Fibroblast of lung (primary cell): ENCODE results near the gene BABAM2. TPM values are rescaled to one million over a fixed set of nuclear protein-coding genes. Genes with fewer than 3 reads are reported as not detected.

Experiments used
- DNase-seq, 2 donors: peaks; one replicate each; pipeline versions ENCODE4 v3.0.0 to v3.0.0-alpha.2; 2010; ENCODE audit warnings: low read depth in 2 of 2
- H2AFZ ChIP-seq: 2 replicates; pipeline ENCODE4 v1.5.1; 2012; ENCODE audit warnings: low read length, control low read depth, inconsistent platforms
- H3K27ac ChIP-seq: 2 replicates; pipeline ENCODE4 v1.5.1; 2011; ENCODE audit warnings: low read length, control low read depth; ENCODE audit not compliant: insufficient read depth
- H3K27me3 ChIP-seq: 2 replicates; pipeline ENCODE4 v1.5.1; 2011; ENCODE audit warnings: mild to moderate bottlenecking, low read length; ENCODE audit not compliant: control insufficient read depth, insufficient read depth
- H3K36me3 ChIP-seq: 2 replicates; pipeline ENCODE4 v1.5.1; 2011; ENCODE audit warnings: low read length; ENCODE audit not compliant: control insufficient read depth, insufficient read depth
- H3K4me1 ChIP-seq: 2 replicates; pipeline ENCODE4 v1.5.1; 2011; ENCODE audit warnings: low read length; ENCODE audit not compliant: control insufficient read depth, insufficient read depth; ENCODE audit errors: extremely low read depth
- H3K4me2 ChIP-seq: 2 replicates; pipeline ENCODE4 v1.5.1; 2011; ENCODE audit warnings: low read length, control low read depth; ENCODE audit not compliant: insufficient read depth; ENCODE audit errors: extremely low read depth
- H3K4me3 ChIP-seq, 4 experiments: fragments of 200-600 bp in 1 of 4; sonication (generic) in 1 of 4; replicated peaks in 1 of 4; 2 replicates each; pipeline ENCODE4 v1.5.1; 2011 to 2016; ENCODE audit warnings: low read length in 4 of 4, low read depth in 3 of 4, mild to moderate bottlenecking in 3 of 4, control low read depth in 2 of 4, inconsistent platforms in 1 of 4, mixed read lengths in 1 of 4; ENCODE audit not compliant: insufficient read depth in 1 of 4; ENCODE audit errors: control extremely low read depth in 1 of 4
- H3K79me2 ChIP-seq: 2 replicates; pipeline ENCODE4 v1.5.1; 2012; ENCODE audit warnings: mild to moderate bottlenecking, low read length, inconsistent platforms; ENCODE audit not compliant: control insufficient read depth, insufficient read depth
- H3K9ac ChIP-seq: 2 replicates; pipeline ENCODE4 v1.5.1; 2011; ENCODE audit warnings: mild to moderate bottlenecking, low read length, control low read depth; ENCODE audit not compliant: insufficient read depth
- H3K9me3 ChIP-seq: 2 replicates; pipeline ENCODE4 v1.5.1; 2012; ENCODE audit warnings: low read depth, low read length; ENCODE audit not compliant: control insufficient read depth, insufficient read depth
- H4K20me1 ChIP-seq: 2 replicates; pipeline ENCODE4 v1.5.1; 2011; ENCODE audit warnings: low read length; ENCODE audit not compliant: control insufficient read depth, insufficient read depth; ENCODE audit errors: extremely low read depth
- CTCF ChIP-seq, 2 donors: IDR thresholded peaks in 1 of 2; conservative IDR thresholded peaks in 1 of 2; 1 replicate in 1 of 2; 2 replicates in 1 of 2; pipeline ENCODE4 v1.5.1; 2011 to 2012; ENCODE audit warnings: low read length in 2 of 2, control low read depth in 1 of 2, inconsistent platforms in 1 of 2, low read depth in 1 of 2, mild to moderate bottlenecking in 1 of 2
- EZH2 ChIP-seq: IDR thresholded peaks from 2 replicates; pipeline ENCODE4 v1.5.1; 2012; ENCODE audit warnings: low read length, control low read depth, mild to moderate bottlenecking; ENCODE audit errors: missing control alignments
- polyA plus RNA-seq, 2 donors: library from polyadenylated mRNA; depleted of rRNA in 1 of 2; stranded (reverse) in 1 of 2; unstranded in 1 of 2; fragments of >200 nt; gene quantifications; 2 replicates each; pipeline ENCODE4 v1.2.1, GENCODE V29; 2011 to 2012; ENCODE audit warnings: missing spikeins in 1 of 2
- total RNA-seq: library from RNA; depleted of rRNA; stranded (reverse); fragments of >200 nt; gene quantifications from 2 replicates; pipeline ENCODE4 v1.2.1, GENCODE V29; 2014

BABAM2 gene
- total and polyA plus RNA-seq, 2 donors (not counting 1 experiment from before 2014, with no cell fraction given) = 25.6 to 33.4 TPM

DNA sequence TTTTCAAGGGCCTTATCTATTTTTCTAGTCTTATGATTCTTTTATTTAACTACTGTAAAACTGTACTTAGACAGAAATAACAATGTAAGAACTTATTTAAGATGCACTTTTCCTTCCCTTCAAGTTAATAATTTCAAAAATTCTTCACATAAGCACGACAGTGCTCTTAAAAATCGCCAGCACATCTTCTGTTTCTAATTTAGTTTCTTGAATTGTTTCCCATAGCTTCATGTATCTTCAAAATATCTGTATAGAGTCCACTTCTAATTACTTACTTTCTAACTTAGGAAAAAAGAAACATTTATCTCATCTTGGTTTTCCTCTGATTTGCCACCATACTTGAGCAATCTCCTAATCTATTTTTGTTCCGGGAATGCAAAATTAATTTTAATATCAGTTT lies 196.1 kb downstream of the BABAM2 start:
- Histone ChIP-seq H3K4me2 (no peak overlapping the region), H3K4me1 (peaks cover 2% of the 10 kb centered on the region), H3K79me2 (no peaks in the 10 kb centered on the region), H3K9me3 (no peaks in the 10 kb centered on the region), H3K9ac (no peak overlapping the region), H3K4me3 (no peak overlapping the region), H2AFZ (no peak overlapping the region), H3K27ac (no peak overlapping the region), H4K20me1 (no peaks in the 10 kb centered on the region), H3K27me3 (no peaks in the 10 kb centered on the region), H3K36me3 (no peaks in the 10 kb centered on the region)
- no peak for TF ChIP-seq EZH2
- TF ChIP-seq CTCF (conservative IDR thresholded peaks at IDR 0.05 in 1 of 2, IDR thresholded peaks at IDR 0.05 in 1 of 2; ENCODE audit: low read depth in 1 of 2, low read length in 2 of 2) = no peak
- no peak for DNase-seq

- Histone ChIP-seq H3K9me3 (no peaks in the 10 kb centered on the region), H3K27ac (no peak overlapping the region), H3K4me1 (peaks cover 2% of the 10 kb centered on the region), H3K27me3 (no peaks in the 10 kb centered on the region), H3K4me3 (no peak overlapping the region), H3K9ac (no peak overlapping the region), H4K20me1 (no peaks in the 10 kb centered on the region), H3K36me3 (no peaks in the 10 kb centered on the region), H2AFZ (no peak overlapping the region), H3K4me2 (no peak overlapping the region), H3K79me2 (no peaks in the 10 kb centered on the region)
- TF ChIP-seq EZH2 = no peak
- peak in 1 of 2 donors; percentile 84 for DNase-seq
Observed at GRCh38 chr2:28088970-28089369, 198.4 kb downstream of the BABAM2 start.

GRCh38 chr2:28089486-28089885 lies 199.0 kb downstream of the BABAM2 start:
- H3K36me3 ChIP-seq = no peaks in the 10 kb centered on the region
- H3K9me3 ChIP-seq = no peaks in the 10 kb centered on the region
- no peak overlapping the region for H2AFZ ChIP-seq
- H3K27me3 ChIP-seq = no peaks in the 10 kb centered on the region
- no peak for DNase-seq
- H3K9ac ChIP-seq = no peak overlapping the region
- no peak overlapping the region for H3K4me2 ChIP-seq
- H3K4me1 ChIP-seq = peaks cover 2% of the 10 kb centered on the region
- H3K4me3 ChIP-seq = no peak overlapping the region
- no peaks in the 10 kb centered on the region for H4K20me1 ChIP-seq
- H3K79me2 ChIP-seq = no peaks in the 10 kb centered on the region
- no peak overlapping the region for H3K27ac ChIP-seq
- TF ChIP-seq CTCF (conservative IDR thresholded peaks at IDR 0.05 in 1 of 2, IDR thresholded peaks at IDR 0.05 in 1 of 2; ENCODE audit: low read depth in 1 of 2, low read length in 2 of 2) (no peak), EZH2 (no peak)
